ENCODE results near the gene AMH. TPM values are rescaled to one million over a fixed set of nuclear protein-coding genes. Genes with fewer than 3 reads are reported as not detected.

Gene AMH
- total RNA-seq, 2 donors from 2014 or later, result 0.46 to 160 TPM

DNA sequence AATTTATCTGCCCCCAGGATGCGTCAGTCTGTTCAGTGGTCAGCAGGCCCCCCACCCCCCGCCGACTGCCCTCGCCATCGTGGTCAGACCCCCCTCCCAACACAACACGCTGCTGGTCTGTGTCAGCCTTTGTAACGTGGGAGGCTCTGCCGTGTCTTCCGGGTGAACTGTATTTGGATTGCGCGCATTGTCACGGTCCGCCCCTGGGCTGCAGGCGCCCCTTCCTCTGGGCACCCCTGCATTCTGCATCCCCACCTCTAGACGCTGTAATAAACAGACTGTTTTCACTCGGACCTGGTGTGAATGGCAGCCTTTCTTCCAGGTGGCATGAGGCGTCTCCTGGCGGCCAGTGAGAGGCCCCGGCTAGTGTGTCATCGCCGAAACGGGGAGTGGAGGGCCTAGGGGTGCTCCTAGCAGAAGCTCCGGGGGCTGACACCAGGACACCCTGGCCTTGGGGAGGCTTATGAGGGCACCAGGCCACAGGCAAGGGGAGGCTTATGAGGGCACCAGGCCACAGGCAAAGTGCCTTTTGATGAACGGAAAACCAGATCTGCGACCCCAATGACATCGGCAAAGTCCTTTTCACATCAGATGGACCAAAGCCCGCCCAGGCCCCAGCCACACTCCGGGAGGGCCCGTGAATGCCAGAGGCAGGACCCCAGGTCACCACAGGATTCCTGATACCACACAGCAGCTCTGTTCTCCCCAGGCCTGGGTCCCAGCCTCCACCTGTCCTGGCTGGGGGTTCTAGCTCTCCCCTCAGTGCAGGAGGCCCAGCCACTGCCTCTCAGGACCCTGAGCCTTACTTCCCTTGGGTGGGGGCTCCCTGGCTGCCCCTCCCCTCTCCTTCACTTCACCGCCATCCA lies 16.6 kb upstream of the AMH start:
- WGBS, result 80% methylated on average over 24 of the region's 30 CpGs
- TF ChIP-seq POLR2AphosphoS5 (IDR thresholded peaks at IDR 0.05) (no peak), POLR2A (IDR thresholded peaks at IDR 0.05) (no peak)
- TF ChIP-seq, protein P1, sequence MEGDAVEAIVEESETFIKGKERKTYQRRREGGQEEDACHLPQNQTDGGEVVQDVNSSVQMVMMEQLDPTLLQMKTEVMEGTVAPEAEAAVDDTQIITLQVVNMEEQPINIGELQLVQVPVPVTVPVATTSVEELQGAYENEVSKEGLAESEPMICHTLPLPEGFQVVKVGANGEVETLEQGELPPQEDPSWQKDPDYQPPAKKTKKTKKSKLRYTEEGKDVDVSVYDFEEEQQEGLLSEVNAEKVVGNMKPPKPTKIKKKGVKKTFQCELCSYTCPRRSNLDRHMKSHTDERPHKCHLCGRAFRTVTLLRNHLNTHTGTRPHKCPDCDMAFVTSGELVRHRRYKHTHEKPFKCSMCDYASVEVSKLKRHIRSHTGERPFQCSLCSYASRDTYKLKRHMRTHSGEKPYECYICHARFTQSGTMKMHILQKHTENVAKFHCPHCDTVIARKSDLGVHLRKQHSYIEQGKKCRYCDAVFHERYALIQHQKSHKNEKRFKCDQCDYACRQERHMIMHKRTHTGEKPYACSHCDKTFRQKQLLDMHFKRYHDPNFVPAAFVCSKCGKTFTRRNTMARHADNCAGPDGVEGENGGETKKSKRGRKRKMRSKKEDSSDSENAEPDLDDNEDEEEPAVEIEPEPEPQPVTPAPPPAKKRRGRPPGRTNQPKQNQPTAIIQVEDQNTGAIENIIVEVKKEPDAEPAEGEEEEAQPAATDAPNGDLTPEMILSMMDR (IDR thresholded peaks at IDR 0.05), result no peak
- Histone ChIP-seq H3K4me3 (no peak overlapping the region), H3K36me3 (no peaks in the 10 kb centered on the region), H3K27ac (no peak overlapping the region), H3K27me3 (replicated peaks; ENCODE audit: insufficient read depth) (no peaks in the 10 kb centered on the region), H3K9me3 (no peaks in the 10 kb centered on the region), H3K4me1 (replicated peaks) (peaks cover 8% of the 10 kb centered on the region)
- DNase-seq (ENCODE audit: low spot score), result no peak
- intact Hi-C loops (cut with DNase I), result loop anchor here (10.0 kb wide), 1 partner anchor 92 kb away; the partner anchor contains the start of genes LSM7 and SPPL2B

GRCh38 chr19:2233601-2234280 lies 15.4 kb upstream of the AMH start:
- DNase-seq (ENCODE audit: low spot score), result no peak
- H3K9me3 ChIP-seq, result no peaks in the 10 kb centered on the region
- no peak overlapping the region for H3K4me3 ChIP-seq
- TF ChIP-seq POLR2AphosphoS5 (IDR thresholded peaks at IDR 0.05), result no peak
- TF ChIP-seq POLR2A (IDR thresholded peaks at IDR 0.05), result no peak
- TF ChIP-seq, protein P1 (IDR thresholded peaks at IDR 0.05), result no peak
- peaks cover 16% of the 10 kb centered on the region for H3K4me1 ChIP-seq (replicated peaks)
- WGBS, result 88% methylated on average over 25 of the region's 25 CpGs
- no peaks in the 10 kb centered on the region for H3K27me3 ChIP-seq (replicated peaks; ENCODE audit: insufficient read depth)
- H3K27ac ChIP-seq, result no peak overlapping the region
- intact Hi-C loops (cut with DNase I), result loop anchor here (10.0 kb wide), 1 partner anchor 91 kb away; the partner anchor contains the start of genes LSM7 and SPPL2B
- H3K36me3 ChIP-seq, result no peaks in the 10 kb centered on the region

- peaks cover 17% of the 10 kb centered on the region for H3K4me1 ChIP-seq (replicated peaks)
- H3K4me3 ChIP-seq, result peak overlapping the region; percentile 81 to 95
- no peaks in the 10 kb centered on the region for H3K27me3 ChIP-seq (replicated peaks; ENCODE audit: insufficient read depth)
- no peak for DNase-seq (ENCODE audit: low spot score)
- intact Hi-C loops (cut with DNase I), result loop anchor here (5.0 to 10.0 kb wide), 4 partner anchors 48 to 157 kb away; partner anchors contain the start of genes AP3D1, LSM7 and SPPL2B
- no peaks in the 10 kb centered on the region for H3K9me3 ChIP-seq
- H3K27ac ChIP-seq, result peak overlapping the region; percentile 97 to 98
- WGBS, result 43% methylated on average over 6 of the region's 6 CpGs
- H3K36me3 ChIP-seq, result no peaks in the 10 kb centered on the region
- TF ChIP-seq POLR2A (IDR thresholded peaks at IDR 0.05) (no peak), POLR2AphosphoS5 (IDR thresholded peaks at IDR 0.05) (no peak)
- TF ChIP-seq, protein P1 (IDR thresholded peaks at IDR 0.05), result no peak
These were observed 14.1 kb upstream of the AMH start for GRCh38 chr19:2234996-2235380.

- no peaks in the 10 kb centered on the region for H3K9me3 ChIP-seq
- intact Hi-C loops (cut with DNase I), result loop anchor here (2.0 to 10.0 kb wide), 5 partner anchors 37 to 157 kb away; partner anchors contain the start of genes AP3D1, LSM7 and SPPL2B
- peak overlapping the region; percentile 81 to 95 for H3K4me3 ChIP-seq
- no peaks in the 10 kb centered on the region for H3K36me3 ChIP-seq
- H3K27ac ChIP-seq, result peak overlapping the region; percentile 97 to 98
- peaks cover 19% of the 10 kb centered on the region for H3K4me1 ChIP-seq (replicated peaks)
- H3K27me3 ChIP-seq (replicated peaks; ENCODE audit: insufficient read depth), result no peaks in the 10 kb centered on the region
- under 1% methylated on average over 33 of the region's 48 CpGs for WGBS
- no peak for TF ChIP-seq POLR2AphosphoS5 (IDR thresholded peaks at IDR 0.05)
- TF ChIP-seq, protein P1 (IDR thresholded peaks at IDR 0.05), result no peak
- no peak for TF ChIP-seq POLR2A (IDR thresholded peaks at IDR 0.05)
- no peak for DNase-seq (ENCODE audit: low spot score)
These were observed 13.6 kb upstream of the AMH start for GRCh38 chr19:2235381-2236063.
